Measurements from ENCODE around the gene TRIM65. TPM values are rescaled to one million over a fixed set of nuclear protein-coding genes. Genes with fewer than 3 reads are reported as not detected.

The TRIM65 gene
- total and polyA plus RNA-seq, 7 donors, result 9.0 to 14.8 (median 9.3) TPM

DNA sequence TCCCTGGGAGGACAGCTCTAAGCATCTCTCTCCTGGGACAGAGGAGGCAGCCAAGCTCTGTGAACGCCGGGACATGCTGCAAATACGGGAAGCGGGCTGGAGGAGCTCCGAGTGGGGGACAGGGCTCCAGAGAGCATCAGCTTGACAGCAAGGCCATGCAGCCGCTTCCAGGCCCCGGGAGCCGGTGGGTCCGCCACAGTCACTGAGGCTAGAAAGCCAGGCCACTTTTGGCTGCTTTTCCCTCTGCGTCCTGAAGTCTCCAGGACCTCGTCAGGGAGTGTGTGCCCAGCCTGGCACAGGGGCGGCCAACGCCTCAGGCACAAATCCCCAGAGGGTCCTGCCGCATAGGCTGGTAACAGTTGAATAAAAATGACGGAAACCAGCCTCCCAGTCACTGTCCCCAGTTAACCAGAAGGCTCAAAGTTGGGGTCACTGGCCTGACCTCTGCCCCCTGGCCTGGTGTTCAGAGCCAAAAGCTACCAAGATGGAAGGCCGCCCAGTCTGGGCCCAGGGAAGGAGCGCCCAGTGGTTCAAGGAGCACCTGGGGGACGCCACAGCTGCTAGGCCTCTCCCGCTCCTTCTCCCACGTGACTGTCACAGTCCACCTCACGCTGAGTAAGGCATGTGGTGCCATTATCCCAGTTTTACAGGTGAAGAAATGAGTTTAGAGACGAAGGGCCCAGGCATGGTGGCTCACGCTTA, 3.2 kb upstream of the TRIM65 start:
- DNase-seq, result no peak
- intact Hi-C loops (cut with DNase I), result loop anchor here in 1 of 2 donors (5.0 kb wide), 1 partner anchor 133 kb away; the partner anchor contains the start of gene GALK1

DNA sequence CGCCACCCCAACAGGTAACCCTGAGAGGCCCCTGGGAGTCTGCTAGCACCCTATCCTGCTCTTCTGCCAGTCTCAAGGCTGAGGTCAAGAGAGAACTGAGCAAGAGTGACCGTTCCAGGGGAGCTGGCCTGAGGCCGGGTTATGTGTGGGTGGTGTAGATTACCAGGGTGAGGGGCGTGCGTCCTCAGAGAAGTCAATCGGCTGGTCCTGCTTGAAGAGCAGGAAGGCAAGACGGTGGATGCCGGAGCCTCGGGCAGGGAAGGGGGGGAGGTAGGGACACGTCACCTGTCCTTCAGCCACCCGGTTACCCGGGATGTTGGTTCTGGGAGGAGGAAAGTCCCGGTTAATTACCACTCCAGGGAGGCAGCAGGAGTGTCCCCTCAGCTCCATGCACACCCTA, 2.6 kb upstream of the TRIM65 start:
- TF ChIP-seq, protein P1, sequence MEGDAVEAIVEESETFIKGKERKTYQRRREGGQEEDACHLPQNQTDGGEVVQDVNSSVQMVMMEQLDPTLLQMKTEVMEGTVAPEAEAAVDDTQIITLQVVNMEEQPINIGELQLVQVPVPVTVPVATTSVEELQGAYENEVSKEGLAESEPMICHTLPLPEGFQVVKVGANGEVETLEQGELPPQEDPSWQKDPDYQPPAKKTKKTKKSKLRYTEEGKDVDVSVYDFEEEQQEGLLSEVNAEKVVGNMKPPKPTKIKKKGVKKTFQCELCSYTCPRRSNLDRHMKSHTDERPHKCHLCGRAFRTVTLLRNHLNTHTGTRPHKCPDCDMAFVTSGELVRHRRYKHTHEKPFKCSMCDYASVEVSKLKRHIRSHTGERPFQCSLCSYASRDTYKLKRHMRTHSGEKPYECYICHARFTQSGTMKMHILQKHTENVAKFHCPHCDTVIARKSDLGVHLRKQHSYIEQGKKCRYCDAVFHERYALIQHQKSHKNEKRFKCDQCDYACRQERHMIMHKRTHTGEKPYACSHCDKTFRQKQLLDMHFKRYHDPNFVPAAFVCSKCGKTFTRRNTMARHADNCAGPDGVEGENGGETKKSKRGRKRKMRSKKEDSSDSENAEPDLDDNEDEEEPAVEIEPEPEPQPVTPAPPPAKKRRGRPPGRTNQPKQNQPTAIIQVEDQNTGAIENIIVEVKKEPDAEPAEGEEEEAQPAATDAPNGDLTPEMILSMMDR (IDR thresholded peaks at IDR 0.05), result no peak
- Histone ChIP-seq H3K4me3 (no peak overlapping the region), H3K27ac (no peak overlapping the region), H3K36me3 (ENCODE audit: insufficient read depth in 1 of 2, low read depth in 1 of 2) (peaks cover 5 to 61% of the 10 kb centered on the region in 2 donors), H3K4me1 (peaks cover 26% of the 10 kb centered on the region), H3K9me3 (no peaks in the 10 kb centered on the region), H3K27me3 (ENCODE audit: insufficient read depth in 3 of 3, low read length in 2 of 3) (no peaks in the 10 kb centered on the region)
- DNase-seq, result no peak
- intact Hi-C loops (cut with DNase I), result loop anchor here in 1 of 2 donors (5.0 kb wide), 1 partner anchor 132 kb away; the partner anchor contains the start of gene GALK1
- WGBS, 3 donors, result 82 to 91% (median 84%) methylated on average over 13 of the region's 13 CpGs
- ATAC-seq, result no peak

More for the DNA sequence above, 3.2 kb upstream of the TRIM65 start:
- ATAC-seq, result no peak
- no peaks in the 10 kb centered on the region for H3K9me3 ChIP-seq
- WGBS, 3 donors, result 83 to 85% (median 85%) methylated on average over 23 of the region's 23 CpGs
- no peaks in the 10 kb centered on the region for H3K27me3 ChIP-seq (ENCODE audit: insufficient read depth in 3 of 3, low read length in 2 of 3)
- no peak overlapping the region for H3K4me3 ChIP-seq
- TF ChIP-seq, protein P1 (IDR thresholded peaks at IDR 0.05), result no peak
- peaks cover 5 to 61% of the 10 kb centered on the region in 2 donors for H3K36me3 ChIP-seq (ENCODE audit: insufficient read depth in 1 of 2, low read depth in 1 of 2)
- H3K27ac ChIP-seq, result no peak overlapping the region
- peaks cover 23% of the 10 kb centered on the region for H3K4me1 ChIP-seq

DNA sequence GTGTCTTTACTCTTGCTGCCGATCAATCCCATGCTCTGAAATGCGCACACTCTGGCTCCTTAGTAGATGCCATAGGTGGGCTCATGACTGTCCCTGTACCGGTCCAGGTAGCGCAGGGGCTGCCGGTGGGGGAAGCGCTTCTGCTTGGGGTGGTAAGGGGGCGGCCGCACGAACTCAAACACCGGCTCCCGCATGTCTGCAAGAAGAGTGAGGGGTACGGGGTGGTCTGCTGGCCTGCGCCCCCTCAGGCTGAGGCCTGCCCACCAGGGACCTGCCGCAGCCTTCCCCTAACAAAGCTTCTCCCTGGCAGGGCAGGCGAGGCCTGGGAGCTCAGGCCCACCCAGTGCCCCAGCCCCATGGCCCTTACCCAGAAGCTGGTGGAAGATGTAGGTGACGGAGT, 2.0 kb upstream of the TRIM65 start:
- Histone ChIP-seq H3K9me3 (no peaks in the 10 kb centered on the region), H3K27ac (no peak overlapping the region), H3K4me1 (peaks cover 22% of the 10 kb centered on the region), H3K4me3 (no peak overlapping the region), H3K27me3 (ENCODE audit: insufficient read depth in 3 of 3, low read length in 2 of 3) (no peaks in the 10 kb centered on the region), H3K36me3 (ENCODE audit: insufficient read depth in 1 of 2, low read depth in 1 of 2) (peaks cover 5 to 61% of the 10 kb centered on the region in 2 donors)
- intact Hi-C loops (cut with DNase I), result loop anchor here in 1 of 2 donors (5.0 kb wide), 1 partner anchor 131 kb away; the partner anchor contains the start of gene GALK1
- ATAC-seq, result no peak
- DNase-seq, result no peak
- TF ChIP-seq, protein P1 (IDR thresholded peaks at IDR 0.05), result no peak
- 93 to 96% (median 94%) methylated on average over 16 of the region's 16 CpGs for WGBS, 3 donors

- no peaks in the 10 kb centered on the region for H3K9me3 ChIP-seq
- no peak overlapping the region for H3K27ac ChIP-seq
- WGBS, 3 donors, result 84 to 89% (median 84%) methylated on average over 8 of the region's 8 CpGs
- H3K27me3 ChIP-seq (ENCODE audit: insufficient read depth in 3 of 3, low read length in 2 of 3), result no peaks in the 10 kb centered on the region
- ATAC-seq (no peak), DNase-seq (no peak)
- TF ChIP-seq, protein P1 (IDR thresholded peaks at IDR 0.05), result no peak
- H3K36me3 ChIP-seq (ENCODE audit: insufficient read depth in 1 of 2, low read depth in 1 of 2), result peaks cover 5 to 57% of the 10 kb centered on the region in 2 donors
- H3K4me3 ChIP-seq, result no peak overlapping the region
- H3K4me1 ChIP-seq, result peaks cover 17% of the 10 kb centered on the region
- intact Hi-C loops (cut with DNase I), result loop anchor here in 1 of 2 donors (5.0 kb wide), 1 partner anchor 131 kb away; the partner anchor contains the start of gene GALK1
Measured at GRCh38 chr17:75898065-75898464, 1.3 kb upstream of the TRIM65 start.
